Transverse colon (tissue), 4 donors: ENCODE results near the gene RIMBP2. TPM values are rescaled to one million over a fixed set of nuclear protein-coding genes. Genes with fewer than 3 reads are reported as not detected.

Experiments used
- DNase-seq: peaks from one replicate; pipeline ENCODE4 v3.0.0-alpha.2; 2019
- H3K27ac ChIP-seq, 4 donors: fragments of 200-600 bp; sonication (generic); 2 replicates each; pipeline ENCODE4 v1.5.1; 2016 to 2018; ENCODE audit warnings: inconsistent platforms in 4 of 4
- H3K27me3 ChIP-seq: fragments of 200-600 bp; sonication (generic); 2 replicates; pipeline ENCODE4 v1.5.1; 2017; ENCODE audit warnings: inconsistent platforms
- H3K36me3 ChIP-seq, 4 donors: fragments of 200-600 bp; sonication (generic); 2 replicates each; pipeline ENCODE4 v1.5.1; 2017 to 2019; ENCODE audit warnings: inconsistent platforms in 4 of 4
- H3K4me1 ChIP-seq, 4 donors: fragments of 200-600 bp; sonication (generic); 2 replicates each; pipeline ENCODE4 v1.5.1; 2017 to 2020; ENCODE audit warnings: inconsistent platforms in 4 of 4
- H3K4me3 ChIP-seq, 4 donors: fragments of 200-600 bp; sonication (generic); 1 replicate in 1 of 4; 2 replicates in 3 of 4; pipeline versions ENCODE4 v1.5.1 to v1.6.1; 2017 to 2019; ENCODE audit warnings: inconsistent platforms in 4 of 4
- H3K9me3 ChIP-seq, 2 donors: fragments of 200-600 bp; sonication (generic); 2 replicates each; pipeline ENCODE4 v1.5.1; 2017 to 2019; ENCODE audit warnings: inconsistent platforms in 2 of 2
- EP300 ChIP-seq: sonication (generic); formaldehyde crosslinking; IDR thresholded peaks from one replicate; pipeline ENCODE4 v1.6.1; 2017; ENCODE audit warnings: antibody characterized with exemption, low read depth
- POLR2A ChIP-seq: fragments of 450-650 bp; IDR thresholded peaks from one replicate; pipeline ENCODE4 v1.6.1; 2016; ENCODE audit warnings: antibody characterized with exemption, mild to moderate bottlenecking, moderate library complexity
- POLR2AphosphoS5 ChIP-seq, 3 donors: sonication (generic); formaldehyde crosslinking; IDR thresholded peaks; one replicate each; pipeline ENCODE4 v1.6.1; 2016; ENCODE audit warnings: antibody characterized with exemption in 3 of 3
- WGBS, 2 donors: methylation state at CpG; one replicate each; pipeline ENCODE4 v1.1.5; 2018; ENCODE audit warnings: low coverage in 1 of 2; 5-methylcytosine and 5-hydroxymethylcytosine counted together
- in situ Hi-C, 4 donors: fragments of 200-750 bp; cut with MboI; loops; one replicate each; pipeline versions ENCODE4 v1.15.0 to v1.15.1; 2017; ENCODE audit warnings: low sequenced_read_pairs in 3 of 4, low pct_ligation_motif_present in 1 of 4, low pct_unique_long_range_greater_than_20kb in 1 of 4
- intact Hi-C: fragments of 100-400 bp; cut with DNase I; formaldehyde crosslinking; loops from one replicate; pipeline ENCODE4 v1.15.1; 2023; ENCODE audit warnings: low total_unique reads
- total RNA-seq, 4 donors: library from RNA; depleted of rRNA; stranded (reverse); fragments of >200 nt; gene quantifications; one replicate each; pipeline ENCODE4 v1.1.0, GENCODE V29; 2016
- TF ChIP-seq, protein P1 (sequence below), 5 experiments: fragments of 200-600 bp in 3 of 5; fragments of 450-650 bp in 2 of 5; sonication (generic) in 3 of 5; IDR thresholded peaks; 1 replicate in 2 of 5; 2 replicates in 3 of 5; pipeline ENCODE4 v1.5.1; 2016 to 2017; ENCODE audit warnings: antibody characterized with exemption in 5 of 5, inconsistent platforms in 3 of 5, mild to moderate bottlenecking in 2 of 5, moderate library complexity in 1 of 5

RIMBP2 gene
- total RNA-seq, 4 donors from 2014 or later, result 2.9 to 17.3 (median 4.3) TPM

GRCh38 chr12:130374083-130374482 lies 342.0 kb downstream of the RIMBP2 start:
- intact Hi-C loops, result no loop called here
- WGBS, 2 donors, result 71 to 89% methylated on average over 4 of the region's 4 CpGs
- peaks cover 24% of the 10 kb centered on the region for H3K27me3 ChIP-seq

GRCh38 chr12:130372936-130373335 lies 343.2 kb downstream of the RIMBP2 start:
- 51 to 62% methylated on average over 4 of the region's 4 CpGs for WGBS, 2 donors
- Histone ChIP-seq H3K36me3 (no peaks in the 10 kb centered on the region), H3K4me1 (no peaks in the 10 kb centered on the region), H3K9me3 (no peaks in the 10 kb centered on the region), H3K27ac (no peak overlapping the region), H3K4me3 (no peak overlapping the region), H3K27me3 (peaks cover 24% of the 10 kb centered on the region)
- TF ChIP-seq EP300, result no peak
- TF ChIP-seq POLR2AphosphoS5 (IDR thresholded peaks at IDR 0.05), result no peak
- TF ChIP-seq, protein P1, sequence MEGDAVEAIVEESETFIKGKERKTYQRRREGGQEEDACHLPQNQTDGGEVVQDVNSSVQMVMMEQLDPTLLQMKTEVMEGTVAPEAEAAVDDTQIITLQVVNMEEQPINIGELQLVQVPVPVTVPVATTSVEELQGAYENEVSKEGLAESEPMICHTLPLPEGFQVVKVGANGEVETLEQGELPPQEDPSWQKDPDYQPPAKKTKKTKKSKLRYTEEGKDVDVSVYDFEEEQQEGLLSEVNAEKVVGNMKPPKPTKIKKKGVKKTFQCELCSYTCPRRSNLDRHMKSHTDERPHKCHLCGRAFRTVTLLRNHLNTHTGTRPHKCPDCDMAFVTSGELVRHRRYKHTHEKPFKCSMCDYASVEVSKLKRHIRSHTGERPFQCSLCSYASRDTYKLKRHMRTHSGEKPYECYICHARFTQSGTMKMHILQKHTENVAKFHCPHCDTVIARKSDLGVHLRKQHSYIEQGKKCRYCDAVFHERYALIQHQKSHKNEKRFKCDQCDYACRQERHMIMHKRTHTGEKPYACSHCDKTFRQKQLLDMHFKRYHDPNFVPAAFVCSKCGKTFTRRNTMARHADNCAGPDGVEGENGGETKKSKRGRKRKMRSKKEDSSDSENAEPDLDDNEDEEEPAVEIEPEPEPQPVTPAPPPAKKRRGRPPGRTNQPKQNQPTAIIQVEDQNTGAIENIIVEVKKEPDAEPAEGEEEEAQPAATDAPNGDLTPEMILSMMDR (IDR thresholded peaks at IDR 0.05), result no peak
- no peak for TF ChIP-seq POLR2A
- no peak for DNase-seq
- in situ Hi-C loops, result no loop called here
- intact Hi-C loops, result no loop called here

More at GRCh38 chr12:130374083-130374482, 342.0 kb downstream of the RIMBP2 start:
- Histone ChIP-seq H3K4me3 (no peak overlapping the region), H3K36me3 (no peaks in the 10 kb centered on the region), H3K4me1 (no peaks in the 10 kb centered on the region), H3K9me3 (no peaks in the 10 kb centered on the region), H3K27ac (no peak overlapping the region)
- in situ Hi-C loops, result no loop called here
- DNase-seq, result no peak
- TF ChIP-seq POLR2AphosphoS5 (IDR thresholded peaks at IDR 0.05), result no peak
- TF ChIP-seq, protein P1 (IDR thresholded peaks at IDR 0.05), result no peak
- TF ChIP-seq POLR2A, result no peak
- no peak for TF ChIP-seq EP300

GRCh38 chr12:130371296-130371695 lies 344.8 kb downstream of the RIMBP2 start:
- no peak for TF ChIP-seq EP300
- TF ChIP-seq POLR2A, result no peak
- no peak for TF ChIP-seq POLR2AphosphoS5 (IDR thresholded peaks at IDR 0.05)
- TF ChIP-seq, protein P1 (IDR thresholded peaks at IDR 0.05), result no peak
- no peak overlapping the region for H3K4me3 ChIP-seq
- intact Hi-C loops (no loop called here), in situ Hi-C loops (no loop called here)
- peaks cover 24% of the 10 kb centered on the region for H3K27me3 ChIP-seq
- H3K27ac ChIP-seq, result no peak overlapping the region
- H3K36me3 ChIP-seq, result no peaks in the 10 kb centered on the region
- no peak for DNase-seq
- 12 to 24% methylated on average over 5 of the region's 5 CpGs for WGBS, 2 donors
- no peaks in the 10 kb centered on the region for H3K9me3 ChIP-seq
- no peaks in the 10 kb centered on the region for H3K4me1 ChIP-seq

DNA sequence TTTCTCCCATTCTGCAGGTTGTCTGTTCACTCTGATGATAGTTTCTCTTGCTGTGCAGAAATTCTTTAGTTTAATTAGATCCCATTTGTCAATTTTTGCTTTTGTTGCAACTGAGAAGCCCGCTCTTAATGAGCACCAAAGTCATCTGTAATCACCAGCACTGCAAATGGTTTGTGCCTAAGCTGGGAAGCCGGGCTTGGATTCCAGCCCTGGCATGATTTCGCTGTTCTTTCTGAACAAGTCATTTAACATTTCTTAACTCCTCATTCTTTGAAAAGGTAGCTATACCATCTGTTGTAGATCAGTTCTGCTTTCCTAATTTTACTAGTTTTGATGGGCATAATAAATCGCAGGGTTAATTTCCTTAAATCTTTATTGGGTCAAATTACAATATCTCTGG lies 346.3 kb downstream of the RIMBP2 start:
- 72 to 76% methylated on average over 4 of the region's 4 CpGs for WGBS, 2 donors
- H3K9me3 ChIP-seq, result no peaks in the 10 kb centered on the region
- H3K4me3 ChIP-seq, result no peak overlapping the region
- in situ Hi-C loops, result no loop called here
- no peak for DNase-seq
- H3K27ac ChIP-seq, result no peak overlapping the region
- intact Hi-C loops, result no loop called here
- H3K27me3 ChIP-seq, result peaks cover 24% of the 10 kb centered on the region
- no peaks in the 10 kb centered on the region for H3K4me1 ChIP-seq
- no peak for TF ChIP-seq EP300
- TF ChIP-seq, protein P1 (IDR thresholded peaks at IDR 0.05), result no peak
- TF ChIP-seq POLR2AphosphoS5 (IDR thresholded peaks at IDR 0.05), result no peak
- TF ChIP-seq POLR2A, result no peak
- no peaks in the 10 kb centered on the region for H3K36me3 ChIP-seq
